Measurements from ENCODE around the gene TRABD2B.
A peak's percentile ranks its signal among the peaks of the same experiment; 100 is the strongest.

Gene TRABD2B

DNA sequence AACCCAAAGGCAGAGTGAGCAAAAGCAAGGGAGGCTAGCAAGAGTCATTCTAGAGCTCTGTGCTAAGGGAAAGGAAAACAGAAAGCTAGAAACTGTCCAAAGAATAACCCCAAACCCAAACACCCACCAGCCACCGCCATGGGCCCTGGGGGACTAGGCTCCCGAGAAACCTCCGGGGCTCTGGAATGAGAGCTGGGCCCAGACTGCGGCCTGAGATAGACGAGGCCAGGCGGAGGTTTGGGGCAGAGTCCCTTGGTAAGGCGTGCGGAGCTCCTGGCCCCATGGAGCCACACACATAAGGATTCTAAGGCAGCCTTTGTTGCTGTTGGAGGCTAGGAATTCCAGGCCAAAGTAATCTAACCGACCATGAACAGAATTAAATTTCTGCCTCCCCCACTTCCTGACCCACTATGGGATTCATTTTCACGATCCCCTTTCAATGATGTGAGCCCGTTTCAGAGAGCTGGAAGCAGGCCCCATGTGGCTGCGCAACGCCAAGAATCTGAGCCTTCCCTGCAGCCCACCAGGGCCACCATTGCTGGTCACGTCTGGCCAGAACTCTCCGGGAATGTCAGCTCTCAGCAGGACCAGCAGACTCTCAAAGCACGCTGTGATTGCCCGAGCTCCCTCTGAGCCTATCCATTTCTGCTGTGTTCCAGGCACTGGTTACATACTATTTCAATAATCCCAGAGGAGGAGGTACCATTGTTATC lies 145.0 kb downstream of the TRABD2B start:
- H3K9me3 ChIP-seq (replicated peaks in 1 of 11): no peaks in the 10 kb centered on the region
- TF ChIP-seq Cebpa-rat (IDR thresholded peaks at IDR 0.05): no peak
- H3K4me3 ChIP-seq: no peak overlapping the region
- no peak overlapping the region for H3K4me2 ChIP-seq
- H3K27ac ChIP-seq: no peak overlapping the region
- H3K4me1 ChIP-seq: no peaks in the 10 kb centered on the region
- H3K9ac ChIP-seq: no peak overlapping the region
- H3K27me3 ChIP-seq: no peaks in the 10 kb centered on the region
- H3K36me3 ChIP-seq: no peaks in the 10 kb centered on the region
- no peaks in the 10 kb centered on the region for H4K20me1 ChIP-seq

- H3K4me3 ChIP-seq: no peak overlapping the region
- no peak overlapping the region for H3K9ac ChIP-seq
- no peaks in the 10 kb centered on the region for H3K9me3 ChIP-seq (replicated peaks in 1 of 11)
- H3K36me3 ChIP-seq: no peaks in the 10 kb centered on the region
- H3K4me1 ChIP-seq: no peaks in the 10 kb centered on the region
- H3K27me3 ChIP-seq: no peaks in the 10 kb centered on the region
- H3K4me2 ChIP-seq: no peak overlapping the region
- no peak for TF ChIP-seq Cebpa-rat (IDR thresholded peaks at IDR 0.05)
- no peak overlapping the region for H3K27ac ChIP-seq
- H4K20me1 ChIP-seq: no peaks in the 10 kb centered on the region
Measured at GRCh38 chr1:47850451-47850850, 146.7 kb downstream of the TRABD2B start.

GRCh38 chr1:47849591-47850261 lies 147.5 kb downstream of the TRABD2B start:
- no peak overlapping the region for H3K9ac ChIP-seq
- no peaks in the 10 kb centered on the region for H3K27me3 ChIP-seq
- H3K4me1 ChIP-seq: no peaks in the 10 kb centered on the region
- no peak for TF ChIP-seq Cebpa-rat (IDR thresholded peaks at IDR 0.05)
- no peak overlapping the region for H3K4me3 ChIP-seq
- H3K4me2 ChIP-seq: no peak overlapping the region
- H4K20me1 ChIP-seq: no peaks in the 10 kb centered on the region
- no peaks in the 10 kb centered on the region for H3K36me3 ChIP-seq
- no peaks in the 10 kb centered on the region for H3K9me3 ChIP-seq (replicated peaks in 1 of 11)
- no peak overlapping the region for H3K27ac ChIP-seq

DNA sequence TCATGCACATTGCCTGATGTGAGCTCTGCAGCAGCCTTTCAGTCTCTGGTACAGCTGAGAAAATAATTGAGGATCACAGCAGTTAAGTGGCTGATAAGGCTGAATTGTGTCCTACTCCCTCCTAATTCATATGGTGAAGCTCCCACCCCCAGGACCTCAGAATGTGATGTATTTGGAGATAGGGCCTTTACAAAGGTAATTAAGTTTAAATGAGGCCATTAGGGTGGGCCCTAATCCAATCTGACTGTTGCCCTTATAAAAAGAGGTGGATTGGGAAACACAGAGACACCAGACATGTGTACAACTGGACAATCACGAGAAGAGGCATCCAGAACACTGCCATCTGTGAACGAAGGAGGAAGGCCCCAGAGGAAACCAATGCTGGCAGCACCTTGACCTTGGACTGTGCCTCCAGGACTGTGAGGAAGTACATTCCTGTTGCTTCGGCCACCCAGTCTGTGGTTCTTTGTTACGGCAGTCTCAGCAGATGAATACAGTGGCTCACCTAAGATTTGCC lies 148.1 kb downstream of the TRABD2B start:
- Histone ChIP-seq H3K27ac (no peak overlapping the region), H3K27me3 (no peaks in the 10 kb centered on the region), H3K4me1 (no peaks in the 10 kb centered on the region), H3K9me3 (replicated peaks in 1 of 11) (no peaks in the 10 kb centered on the region), H3K36me3 (no peaks in the 10 kb centered on the region), H3K4me3 (no peak overlapping the region), H3K4me2 (no peak overlapping the region), H4K20me1 (no peaks in the 10 kb centered on the region), H3K9ac (no peak overlapping the region)
- no peak for TF ChIP-seq Cebpa-rat (IDR thresholded peaks at IDR 0.05)

- H3K9me3 ChIP-seq (replicated peaks in 1 of 11): no peaks in the 10 kb centered on the region
- H3K36me3 ChIP-seq: no peaks in the 10 kb centered on the region
- H3K9ac ChIP-seq: no peak overlapping the region
- no peak overlapping the region for H3K4me2 ChIP-seq
- no peak overlapping the region for H3K27ac ChIP-seq
- no peak for TF ChIP-seq Cebpa-rat (IDR thresholded peaks at IDR 0.05)
- no peaks in the 10 kb centered on the region for H3K27me3 ChIP-seq
- peaks cover 0 to 6% (median 0%) of the 10 kb centered on the region in 10 experiments; a peak in 4 of 20 replicates for H3K4me1 ChIP-seq
- H3K4me3 ChIP-seq: no peak overlapping the region
- no peaks in the 10 kb centered on the region for H4K20me1 ChIP-seq
Measured at GRCh38 chr1:47847763-47848162, 149.4 kb downstream of the TRABD2B start.

- Histone ChIP-seq H3K9me3 (replicated peaks in 1 of 11) (no peaks in the 10 kb centered on the region), H3K27ac (no peak overlapping the region), H3K27me3 (no peaks in the 10 kb centered on the region), H3K36me3 (no peaks in the 10 kb centered on the region), H3K9ac (no peak overlapping the region), H4K20me1 (no peaks in the 10 kb centered on the region), H3K4me2 (no peak overlapping the region), H3K4me1 (peaks cover 0 to 23% (median 15%) of the 10 kb centered on the region in 10 experiments; a peak in 14 of 20 replicates), H3K4me3 (no peak overlapping the region)
- TF ChIP-seq Cebpa-rat (IDR thresholded peaks at IDR 0.05): no peak
Measured at GRCh38 chr1:47844558-47844955, 152.6 kb downstream of the TRABD2B start.

DNA sequence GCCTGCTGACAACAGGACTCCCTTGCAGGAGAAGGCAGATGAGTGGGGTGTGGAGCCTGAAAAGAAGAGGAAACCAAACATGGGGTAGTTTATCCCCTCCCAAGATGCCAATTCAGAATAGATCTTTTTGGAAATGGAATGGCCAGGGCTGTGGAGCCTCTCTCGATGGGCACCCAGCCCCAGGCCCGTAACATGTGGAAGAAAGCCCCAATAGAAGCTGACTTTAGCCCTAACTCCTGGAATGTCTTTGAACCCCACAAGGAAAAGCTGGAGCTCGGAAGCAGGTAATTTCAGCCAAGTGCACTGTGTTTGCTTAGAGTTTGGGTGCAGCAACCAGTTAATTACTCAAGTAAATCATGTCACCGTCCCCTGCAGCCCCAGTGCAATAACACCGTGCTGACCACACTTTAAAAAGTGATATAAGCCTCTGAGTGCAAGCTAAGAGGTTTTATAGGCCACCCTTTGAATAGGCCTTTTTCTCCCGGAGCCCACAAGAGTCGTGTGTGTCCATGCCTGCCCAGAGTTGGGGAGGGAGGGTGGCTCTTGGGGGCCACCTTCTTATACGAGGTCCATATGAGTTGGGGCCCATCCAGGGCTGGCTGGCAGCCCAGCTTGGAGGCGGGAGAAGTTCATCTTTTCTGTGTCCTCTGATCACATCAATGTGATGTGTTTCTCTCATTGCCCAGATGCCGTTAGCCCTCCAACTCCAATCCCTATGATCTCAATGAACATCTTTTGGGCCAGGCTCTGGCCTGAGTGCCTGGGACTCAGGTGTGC lies 153.2 kb downstream of the TRABD2B start:
- peaks cover 0 to 23% (median 15%) of the 10 kb centered on the region in 10 experiments; a peak in 14 of 20 replicates for H3K4me1 ChIP-seq
- H3K27me3 ChIP-seq: no peaks in the 10 kb centered on the region
- H3K4me3 ChIP-seq: no peak overlapping the region
- H3K4me2 ChIP-seq: peak overlapping the region in 4 of 11 experiments; percentile 3 to 24 (median 10); a peak in 4 of 22 replicates
- no peaks in the 10 kb centered on the region for H3K36me3 ChIP-seq
- no peaks in the 10 kb centered on the region for H3K9me3 ChIP-seq (replicated peaks in 1 of 11)
- H3K9ac ChIP-seq: no peak overlapping the region
- no peak overlapping the region for H3K27ac ChIP-seq
- H4K20me1 ChIP-seq: no peaks in the 10 kb centered on the region
- TF ChIP-seq Cebpa-rat (IDR thresholded peaks at IDR 0.05): no peak

DNA sequence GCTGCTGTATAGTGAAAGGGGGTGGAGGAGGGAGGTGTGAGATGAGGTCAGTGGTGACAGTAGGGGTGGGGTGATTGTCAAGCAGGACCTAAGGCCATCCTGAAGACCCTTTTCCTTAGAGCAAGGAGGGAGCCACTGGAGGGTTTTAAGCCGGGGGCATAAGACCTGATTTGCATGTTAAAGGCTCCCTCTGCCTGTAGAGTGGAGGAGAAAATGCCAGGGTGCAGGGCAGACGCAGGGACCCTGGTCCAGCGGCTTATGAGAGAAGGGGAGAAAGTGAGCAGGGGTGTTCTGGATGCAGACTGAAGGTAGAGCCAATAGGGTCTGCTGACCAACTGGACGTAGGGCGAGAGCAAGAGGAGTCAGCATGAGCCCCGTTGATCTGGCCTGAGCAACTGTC lies 154.1 kb downstream of the TRABD2B start:
- Histone ChIP-seq H3K4me3 (no peak overlapping the region), H3K36me3 (no peaks in the 10 kb centered on the region), H3K4me2 (peak overlapping the region in 6 of 11 experiments; percentile 3 to 24 (median 12); a peak in 6 of 22 replicates), H3K4me1 (peaks cover 0 to 23% (median 15%) of the 10 kb centered on the region in 10 experiments; a peak in 14 of 20 replicates), H3K9me3 (replicated peaks in 1 of 11) (no peaks in the 10 kb centered on the region), H3K9ac (no peak overlapping the region), H3K27ac (no peak overlapping the region), H4K20me1 (no peaks in the 10 kb centered on the region), H3K27me3 (no peaks in the 10 kb centered on the region)
- TF ChIP-seq Cebpa-rat (IDR thresholded peaks at IDR 0.05): no peak
